ENCODE data around the gene OR6K2.

The OR6K2 gene

DNA sequence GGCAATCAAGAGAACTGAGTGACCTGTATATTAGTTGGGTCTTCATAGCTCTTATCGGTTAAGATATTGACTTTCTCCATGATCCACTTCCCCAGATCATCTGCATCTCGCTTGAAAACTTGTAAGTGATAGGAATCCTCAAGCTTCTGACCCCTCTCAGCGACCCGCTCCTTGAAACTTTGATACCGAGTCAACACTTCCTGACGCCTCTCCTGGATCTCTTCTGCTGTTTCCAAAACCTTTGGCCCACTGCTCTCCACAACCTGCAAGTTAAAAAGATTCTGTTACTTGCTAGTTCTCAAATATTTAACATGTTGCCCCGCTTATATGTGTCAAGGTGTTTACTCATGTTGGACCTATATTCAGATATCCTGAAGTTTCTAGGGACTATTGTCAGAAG is 15.4 kb downstream of the OR6K2 start:
- DNase-seq = no peak

DNA sequence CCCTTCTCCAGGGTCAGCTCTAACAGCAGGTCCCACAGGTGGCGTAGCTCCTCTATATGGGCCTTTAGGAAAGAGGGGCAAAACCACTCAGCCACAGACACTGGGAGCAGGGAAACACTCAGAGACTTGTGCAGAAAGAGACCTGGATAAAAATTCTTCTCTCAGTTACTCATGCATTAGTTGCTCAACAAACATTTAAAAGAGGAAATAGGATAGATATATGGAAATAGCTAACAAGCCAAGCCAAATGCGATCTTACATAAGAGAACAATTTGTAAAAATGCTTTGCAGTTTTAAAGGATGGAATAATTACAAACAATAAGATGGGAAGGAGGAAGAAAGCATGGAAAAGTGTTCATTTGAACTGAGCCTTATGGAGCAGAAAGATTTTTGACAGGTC is 18.8 kb downstream of the OR6K2 start:
- DNase-seq = no peak

GRCh38 chr1:158679289-158679688 is 21.2 kb downstream of the OR6K2 start:
- no peak for DNase-seq

DNA sequence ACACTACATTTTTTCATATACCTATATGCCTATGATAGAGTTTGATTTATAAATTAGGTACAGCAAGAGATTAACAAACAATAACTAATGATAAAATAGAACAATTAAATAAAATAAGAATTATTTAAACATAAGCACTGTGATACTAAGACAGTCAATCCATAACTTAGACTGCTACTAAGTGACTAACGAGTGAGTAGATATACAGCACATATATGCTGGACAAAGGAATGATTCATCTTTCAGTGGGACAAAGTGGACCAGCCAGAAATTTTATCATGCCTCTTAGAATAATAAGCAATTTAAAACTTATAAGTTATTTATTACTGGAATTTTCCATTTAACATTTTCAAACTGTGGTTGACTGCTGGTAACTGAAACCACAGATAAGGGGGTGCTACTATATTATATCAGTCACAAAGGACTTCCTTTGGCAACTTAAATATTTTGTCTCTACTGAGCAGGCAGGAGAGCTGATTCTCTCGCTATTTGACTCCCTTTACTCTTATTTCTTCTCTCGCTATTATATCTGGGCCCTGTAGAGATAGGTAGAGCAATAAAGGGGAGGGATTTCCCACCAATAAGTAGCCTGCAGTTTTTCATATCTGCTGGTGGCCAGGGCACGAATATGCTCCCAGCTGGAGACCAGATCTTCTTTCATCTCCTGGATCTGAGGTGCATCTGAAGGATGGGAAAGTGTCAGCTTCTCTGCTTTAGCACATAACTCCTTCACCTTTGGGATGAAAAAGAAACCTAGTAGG is 24.7 kb downstream of the OR6K2 start:
- DNase-seq = no peak

GRCh38 chr1:158674302-158674701 is 26.1 kb downstream of the OR6K2 start:
- no peak for DNase-seq

- no peak for DNase-seq
These were observed 34.4 kb downstream of the OR6K2 start for GRCh38 chr1:158666037-158666436.

DNA sequence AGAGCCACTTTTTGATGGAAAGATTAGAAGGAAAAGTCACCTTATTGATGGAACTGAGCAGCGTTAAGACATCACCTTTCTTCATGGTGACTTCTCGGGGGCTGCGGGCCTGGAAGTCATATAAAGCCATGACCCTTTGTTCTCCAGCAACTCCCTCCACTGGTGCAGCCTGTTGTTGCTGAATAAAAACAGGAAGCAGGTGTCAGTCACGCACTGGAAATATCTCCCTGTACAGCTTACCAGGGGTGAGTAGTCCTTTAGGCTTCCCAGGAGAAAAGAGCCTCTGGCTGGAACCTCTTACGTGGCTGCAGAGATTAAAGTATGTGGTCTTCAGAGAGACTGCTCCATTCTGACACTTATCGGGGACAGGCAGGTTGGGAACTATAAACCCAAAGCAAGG is 45.9 kb downstream of the OR6K2 start:
- DNase-seq = no peak

- DNase-seq = no peak
These were observed 46.4 kb downstream of the OR6K2 start for GRCh38 chr1:158654086-158654485.

GRCh38 chr1:158652721-158653334 is 47.6 kb downstream of the OR6K2 start:
- DNase-seq = no peak
